ENCODE measurements around the gene SNX15. TPM values are rescaled to one million over a fixed set of nuclear protein-coding genes. Genes with fewer than 3 reads are reported as not detected.

The SNX15 gene
- polyA plus RNA-seq, 1 experiment, result 8.0 TPM

DNA sequence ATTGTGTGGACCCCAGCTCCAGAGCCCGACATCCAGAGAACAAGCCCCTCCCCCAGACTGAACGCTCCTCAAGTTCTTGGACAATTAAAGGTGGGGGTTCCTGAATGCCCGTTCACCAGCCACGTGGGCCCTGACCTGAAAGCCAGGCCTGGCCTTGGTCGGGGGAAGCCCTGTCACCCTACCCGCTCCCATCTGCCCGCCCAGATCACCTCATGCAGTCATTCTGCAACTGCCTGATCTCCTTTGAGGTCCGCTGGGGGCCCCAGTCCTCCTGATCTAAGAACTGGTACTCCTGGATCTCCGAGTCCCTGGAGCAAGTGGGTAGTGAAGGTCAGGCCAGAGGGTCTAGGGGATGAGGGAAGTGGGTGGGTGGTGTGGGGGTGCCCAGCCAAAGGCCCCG is 40.2 kb downstream of the SNX15 start:
- Histone ChIP-seq H3K4me3 (ENCODE audit: low read depth, low read length) (no peak overlapping the region), H3K9me3 (ENCODE audit: control insufficient read depth, insufficient read depth, low read length) (no peaks in the 10 kb centered on the region; the same call in 1 of the 2 replicates), H3K27me3 (ENCODE audit: control insufficient read depth, insufficient read depth, low read length) (no peaks in the 10 kb centered on the region), H3K27ac (ENCODE audit: low read depth, low read length) (no peak overlapping the region)
- TF ChIP-seq, protein P1, sequence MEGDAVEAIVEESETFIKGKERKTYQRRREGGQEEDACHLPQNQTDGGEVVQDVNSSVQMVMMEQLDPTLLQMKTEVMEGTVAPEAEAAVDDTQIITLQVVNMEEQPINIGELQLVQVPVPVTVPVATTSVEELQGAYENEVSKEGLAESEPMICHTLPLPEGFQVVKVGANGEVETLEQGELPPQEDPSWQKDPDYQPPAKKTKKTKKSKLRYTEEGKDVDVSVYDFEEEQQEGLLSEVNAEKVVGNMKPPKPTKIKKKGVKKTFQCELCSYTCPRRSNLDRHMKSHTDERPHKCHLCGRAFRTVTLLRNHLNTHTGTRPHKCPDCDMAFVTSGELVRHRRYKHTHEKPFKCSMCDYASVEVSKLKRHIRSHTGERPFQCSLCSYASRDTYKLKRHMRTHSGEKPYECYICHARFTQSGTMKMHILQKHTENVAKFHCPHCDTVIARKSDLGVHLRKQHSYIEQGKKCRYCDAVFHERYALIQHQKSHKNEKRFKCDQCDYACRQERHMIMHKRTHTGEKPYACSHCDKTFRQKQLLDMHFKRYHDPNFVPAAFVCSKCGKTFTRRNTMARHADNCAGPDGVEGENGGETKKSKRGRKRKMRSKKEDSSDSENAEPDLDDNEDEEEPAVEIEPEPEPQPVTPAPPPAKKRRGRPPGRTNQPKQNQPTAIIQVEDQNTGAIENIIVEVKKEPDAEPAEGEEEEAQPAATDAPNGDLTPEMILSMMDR (IDR thresholded peaks at IDR 0.05; ENCODE audit: low read depth, low read length), result no peak
- POLR2A ChIA-PET, result no interaction called here
- CTCF ChIA-PET, result no interaction called here
- no peak for DNase-seq (ENCODE audit: low read depth, low spot score)

DNA sequence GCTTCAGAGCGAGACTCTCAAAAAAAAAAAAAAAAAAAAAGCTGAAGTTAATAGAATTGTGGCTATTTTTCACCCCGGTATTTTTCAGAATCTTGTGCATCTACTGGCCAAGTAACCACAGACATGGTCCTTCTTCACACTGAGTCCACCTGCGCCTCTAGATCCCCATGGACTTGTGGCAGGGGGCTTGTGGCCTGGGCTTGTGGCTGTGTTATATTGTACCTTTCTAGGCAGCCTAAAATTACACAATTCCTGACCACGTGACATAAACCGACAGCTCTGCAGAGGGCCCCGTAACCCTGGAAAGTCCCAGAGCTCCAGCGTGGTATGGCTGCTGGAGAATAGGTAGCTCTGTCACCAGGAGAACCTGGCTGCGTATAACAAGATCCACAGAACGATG is 42.0 kb downstream of the SNX15 start:
- TF ChIP-seq, protein P1 (IDR thresholded peaks at IDR 0.05; ENCODE audit: low read depth, low read length), result no peak
- H3K27me3 ChIP-seq (ENCODE audit: control insufficient read depth, insufficient read depth, low read length), result no peaks in the 10 kb centered on the region
- no peaks in the 10 kb centered on the region; the same call in 1 of the 2 replicates for H3K9me3 ChIP-seq (ENCODE audit: control insufficient read depth, insufficient read depth, low read length)
- H3K4me3 ChIP-seq (ENCODE audit: low read depth, low read length), result no peak overlapping the region
- ChIA-PET CTCF (no interaction called here), POLR2A (no interaction called here)
- no peak for DNase-seq (ENCODE audit: low read depth, low spot score)
- H3K27ac ChIP-seq (ENCODE audit: low read depth, low read length), result no peak overlapping the region

DNA sequence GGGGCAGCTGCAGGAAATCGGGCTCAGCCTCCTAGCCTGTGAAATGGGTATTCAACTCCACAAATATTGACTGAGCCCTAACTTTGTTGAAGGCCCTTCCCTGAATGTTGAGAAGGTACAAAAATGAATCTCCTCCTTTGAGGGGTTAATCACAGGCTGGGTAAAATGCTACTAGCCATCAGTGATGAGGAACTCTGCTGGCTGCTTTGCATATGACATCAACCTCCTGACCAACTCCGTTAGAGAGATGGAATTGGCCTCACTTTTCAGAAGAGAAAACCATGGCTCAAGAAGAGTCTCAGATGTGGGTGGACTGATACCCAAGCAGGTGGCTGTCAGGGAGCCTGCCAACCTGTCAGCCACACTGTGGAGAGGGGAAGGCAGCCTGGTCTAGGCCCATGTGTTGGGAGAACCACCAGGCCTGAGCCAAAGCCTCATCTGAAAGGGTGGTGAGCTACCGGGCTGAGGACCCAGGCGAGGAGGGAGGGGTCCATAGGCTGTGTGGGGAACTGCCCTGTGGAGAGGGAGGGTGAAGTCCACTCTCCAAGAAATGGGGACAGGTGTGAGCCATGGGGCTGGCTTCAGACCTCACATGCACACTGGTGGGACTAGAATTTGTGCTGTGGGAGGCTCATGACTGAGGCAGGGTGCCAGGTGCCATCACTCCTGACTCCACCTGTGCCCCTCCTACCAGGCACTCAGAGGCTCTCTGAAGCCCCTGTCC is 44.8 kb downstream of the SNX15 start:
- Histone ChIP-seq H3K9me3 (ENCODE audit: control insufficient read depth, insufficient read depth, low read length) (no peaks in the 10 kb centered on the region), H3K4me3 (ENCODE audit: low read depth, low read length) (no peak overlapping the region), H3K27me3 (ENCODE audit: control insufficient read depth, insufficient read depth, low read length) (no peaks in the 10 kb centered on the region), H3K27ac (ENCODE audit: low read depth, low read length) (no peak overlapping the region)
- no peak for DNase-seq (ENCODE audit: low read depth, low spot score)
- CTCF ChIA-PET, result no interaction called here
- POLR2A ChIA-PET, result no interaction called here
- TF ChIP-seq, protein P1 (IDR thresholded peaks at IDR 0.05; ENCODE audit: low read depth, low read length), result no peak

DNA sequence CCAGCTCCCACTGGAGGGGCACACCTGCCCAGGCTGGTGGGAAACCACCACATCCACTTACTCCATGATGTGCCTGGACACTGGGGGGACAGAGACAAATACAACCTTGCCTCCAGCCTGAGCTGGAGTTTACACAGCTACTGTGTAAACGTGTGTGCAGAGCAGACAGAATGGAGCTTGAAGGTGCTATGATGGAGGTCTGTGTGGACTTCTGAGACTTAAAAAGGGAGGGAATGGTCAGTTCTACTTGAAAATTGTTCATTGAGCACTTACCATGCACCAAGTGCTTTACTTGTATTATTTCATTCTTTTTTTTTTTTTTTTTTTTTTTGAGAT is 45.4 kb downstream of the SNX15 start:
- POLR2A ChIA-PET, result no interaction called here

DNA sequence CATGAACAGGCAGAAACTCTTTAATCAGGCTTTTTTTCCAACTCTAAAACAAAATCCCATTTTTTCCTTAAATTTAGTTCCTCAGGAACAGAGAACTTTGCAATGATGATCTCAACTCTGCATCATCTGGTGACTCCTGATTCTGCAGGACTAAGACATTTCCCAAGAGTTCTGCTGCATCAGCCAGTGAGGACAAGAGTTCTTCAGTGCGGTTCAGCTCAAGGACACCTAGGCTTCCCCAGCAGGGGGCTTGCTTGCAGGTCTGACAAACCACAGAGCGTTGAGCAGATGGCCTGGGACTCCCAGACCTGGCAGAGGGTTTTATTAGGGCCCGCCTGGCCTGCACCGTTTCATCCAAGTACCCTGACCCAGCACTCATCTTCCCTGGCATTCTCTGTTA is 50.2 kb downstream of the SNX15 start:
- DNase-seq (ENCODE audit: low read depth, low spot score), result no peak
- Histone ChIP-seq H3K27me3 (ENCODE audit: control insufficient read depth, insufficient read depth, low read length) (no peaks in the 10 kb centered on the region), H3K4me3 (ENCODE audit: low read depth, low read length) (no peak overlapping the region), H3K9me3 (ENCODE audit: control insufficient read depth, insufficient read depth, low read length) (no peaks in the 10 kb centered on the region), H3K27ac (ENCODE audit: low read depth, low read length) (no peak overlapping the region)
- ChIA-PET CTCF (interaction anchor here (0.9 kb wide), 1 partner anchor 19 kb away, joined by 3 read pairs; no protein-coding TSS in a partner anchor), POLR2A (no interaction called here)
- TF ChIP-seq, protein P1 (IDR thresholded peaks at IDR 0.05; ENCODE audit: low read depth, low read length), result no peak

More for the DNA sequence above, 45.4 kb downstream of the SNX15 start:
- TF ChIP-seq, protein P1 (IDR thresholded peaks at IDR 0.05; ENCODE audit: low read depth, low read length), result no peak
- Histone ChIP-seq H3K4me3 (ENCODE audit: low read depth, low read length) (no peak overlapping the region), H3K27ac (ENCODE audit: low read depth, low read length) (no peak overlapping the region), H3K9me3 (ENCODE audit: control insufficient read depth, insufficient read depth, low read length) (no peaks in the 10 kb centered on the region), H3K27me3 (ENCODE audit: control insufficient read depth, insufficient read depth, low read length) (no peaks in the 10 kb centered on the region)
- CTCF ChIA-PET, result interaction anchor here (0.7 kb wide), 1 partner anchor 384 kb away, joined by 6 read pairs; no protein-coding TSS in a partner anchor
- DNase-seq (ENCODE audit: low read depth, low spot score), result no peak

Measured in AG04450 (cell line).